Loucy (cell line): Measurements from ENCODE around the gene DHPS.

Experiments used
- CTCF ChIP-seq: fragments of 200-600 bp; sonication (generic); conservative IDR thresholded peaks from 2 replicates; pipeline ENCODE4 v1.5.1; 2014; ENCODE audit warnings: mild to moderate bottlenecking, antibody characterized with exemption, low read length
- EZH2phosphoT487 ChIP-seq: fragments of 200-600 bp; IDR thresholded peaks from 2 replicates; pipeline ENCODE4 v1.6.1; 2018; ENCODE audit warnings: antibody characterized with exemption, mild to moderate bottlenecking, moderate library complexity, borderline replicate concordance

- TF ChIP-seq CTCF (no peak), EZH2phosphoT487 (no peak)
These were observed 53.3 kb downstream of the DHPS start for GRCh38 chr19:12628040-12629022.
